Measurements from ENCODE around the gene CCDC127. TPM values are rescaled to one million over a fixed set of nuclear protein-coding genes. Genes with fewer than 3 reads are reported as not detected.

The CCDC127 gene
- total RNA-seq, 4 donors from 2014 or later: 1.2 to 4.9 (median 4.8) TPM

DNA sequence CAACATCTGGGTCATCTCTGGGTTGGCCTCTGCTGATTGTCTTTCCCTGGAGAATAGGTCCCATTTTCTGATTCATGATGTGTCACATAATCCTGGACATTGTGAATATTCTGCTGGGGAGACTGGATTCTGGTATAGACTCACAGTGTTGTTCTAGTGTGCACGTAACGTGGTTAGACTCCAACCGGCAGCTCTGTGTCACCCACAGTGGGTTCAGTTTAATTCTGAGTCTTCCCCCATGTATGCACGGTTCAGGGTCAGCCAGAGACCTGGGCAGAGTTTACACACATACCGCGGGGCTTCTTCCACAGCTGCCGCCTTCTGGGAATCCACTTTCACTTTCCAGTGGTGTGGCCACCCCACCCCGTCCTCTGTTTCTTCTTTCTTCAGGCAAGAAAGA, 64.7 kb downstream of the CCDC127 start:
- in situ Hi-C loops (cut with MboI; ENCODE audit: low pct_ligation_motif_present in 1 of 4, low pct_unique_long_range_greater_than_20kb in 1 of 4, low sequenced_read_pairs in 3 of 4): no loop called here
- no peak for DNase-seq
- no peak overlapping the region for H3K27ac ChIP-seq

DNA sequence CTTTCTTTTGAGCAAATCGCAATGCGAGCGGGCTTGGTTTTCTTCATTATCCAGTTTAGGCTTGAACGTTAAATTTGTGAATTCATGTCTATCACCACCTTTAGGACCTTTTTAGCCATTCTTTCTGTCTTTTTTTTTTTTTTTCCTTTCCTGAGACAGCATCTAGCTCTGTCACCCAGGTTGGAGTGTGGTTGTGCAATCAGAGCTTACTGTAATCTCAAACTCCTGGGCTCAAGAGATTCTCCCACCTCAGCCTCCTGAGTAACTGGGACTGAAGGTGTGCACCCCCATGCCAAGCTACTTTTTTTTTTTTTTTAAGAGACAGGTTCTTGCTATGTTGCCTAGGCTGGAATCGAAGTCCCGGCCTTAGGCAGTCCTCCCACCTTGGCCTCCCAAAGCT, 65.9 kb downstream of the CCDC127 start:
- in situ Hi-C loops (cut with MboI; ENCODE audit: low pct_ligation_motif_present in 1 of 4, low pct_unique_long_range_greater_than_20kb in 1 of 4, low sequenced_read_pairs in 3 of 4) (no loop called here), intact Hi-C loops (cut with DNase I; ENCODE audit: low total_unique reads) (no loop called here)
- H3K4me1 ChIP-seq: no peaks in the 10 kb centered on the region
- DNase-seq: no peak
- H3K9me3 ChIP-seq: peaks cover 14 to 16% of the 10 kb centered on the region in 2 donors
- no peak overlapping the region for H3K27ac ChIP-seq
- no peaks in the 10 kb centered on the region for H3K27me3 ChIP-seq
- H3K36me3 ChIP-seq: no peaks in the 10 kb centered on the region
- WGBS, 2 donors (ENCODE audit: low coverage in 1 of 2): 88 to 93% methylated on average over 6 of the region's 6 CpGs
- TF ChIP-seq EP300 (IDR thresholded peaks at IDR 0.05; ENCODE audit: low read depth) (no peak), POLR2A (IDR thresholded peaks at IDR 0.05) (no peak), POLR2AphosphoS5 (IDR thresholded peaks at IDR 0.05) (no peak)
- TF ChIP-seq, protein P1, sequence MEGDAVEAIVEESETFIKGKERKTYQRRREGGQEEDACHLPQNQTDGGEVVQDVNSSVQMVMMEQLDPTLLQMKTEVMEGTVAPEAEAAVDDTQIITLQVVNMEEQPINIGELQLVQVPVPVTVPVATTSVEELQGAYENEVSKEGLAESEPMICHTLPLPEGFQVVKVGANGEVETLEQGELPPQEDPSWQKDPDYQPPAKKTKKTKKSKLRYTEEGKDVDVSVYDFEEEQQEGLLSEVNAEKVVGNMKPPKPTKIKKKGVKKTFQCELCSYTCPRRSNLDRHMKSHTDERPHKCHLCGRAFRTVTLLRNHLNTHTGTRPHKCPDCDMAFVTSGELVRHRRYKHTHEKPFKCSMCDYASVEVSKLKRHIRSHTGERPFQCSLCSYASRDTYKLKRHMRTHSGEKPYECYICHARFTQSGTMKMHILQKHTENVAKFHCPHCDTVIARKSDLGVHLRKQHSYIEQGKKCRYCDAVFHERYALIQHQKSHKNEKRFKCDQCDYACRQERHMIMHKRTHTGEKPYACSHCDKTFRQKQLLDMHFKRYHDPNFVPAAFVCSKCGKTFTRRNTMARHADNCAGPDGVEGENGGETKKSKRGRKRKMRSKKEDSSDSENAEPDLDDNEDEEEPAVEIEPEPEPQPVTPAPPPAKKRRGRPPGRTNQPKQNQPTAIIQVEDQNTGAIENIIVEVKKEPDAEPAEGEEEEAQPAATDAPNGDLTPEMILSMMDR (IDR thresholded peaks at IDR 0.05): no peak
- no peak overlapping the region for H3K4me3 ChIP-seq

More for the DNA sequence above, 64.7 kb downstream of the CCDC127 start:
- no peak for TF ChIP-seq POLR2A (IDR thresholded peaks at IDR 0.05)
- no peak for TF ChIP-seq POLR2AphosphoS5 (IDR thresholded peaks at IDR 0.05)
- TF ChIP-seq, protein P1 (IDR thresholded peaks at IDR 0.05): no peak
- TF ChIP-seq EP300 (IDR thresholded peaks at IDR 0.05; ENCODE audit: low read depth): no peak
- 45 to 73% methylated on average over 5 to 8 of the region's 8 CpGs for WGBS, 2 donors (ENCODE audit: low coverage in 1 of 2)
- Histone ChIP-seq H3K27me3 (no peaks in the 10 kb centered on the region), H3K4me1 (no peaks in the 10 kb centered on the region), H3K9me3 (peaks cover 4 to 5% of the 10 kb centered on the region in 2 donors), H3K36me3 (no peaks in the 10 kb centered on the region), H3K4me3 (no peak overlapping the region)
- intact Hi-C loops (cut with DNase I; ENCODE audit: low total_unique reads): no loop called here

DNA sequence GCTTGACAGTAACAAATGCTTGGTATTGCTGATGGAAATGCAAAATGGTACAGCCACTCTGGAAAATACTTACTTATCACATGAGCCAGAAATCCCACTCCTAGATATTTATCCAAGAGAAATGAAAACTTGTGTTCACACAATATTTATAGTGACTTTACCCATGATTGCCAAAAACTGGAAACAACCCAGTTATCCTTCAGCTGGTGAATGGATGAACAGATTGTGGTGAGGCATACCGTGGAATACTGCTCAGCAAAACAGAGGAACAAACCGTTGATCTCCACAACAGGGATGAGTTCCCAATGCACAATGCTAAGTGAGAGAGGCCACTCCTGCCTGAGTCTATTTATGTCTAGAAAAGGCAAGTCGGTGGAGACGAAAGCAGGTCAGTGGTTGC, 67.2 kb downstream of the CCDC127 start:
- in situ Hi-C loops (cut with MboI; ENCODE audit: low pct_ligation_motif_present in 1 of 4, low pct_unique_long_range_greater_than_20kb in 1 of 4, low sequenced_read_pairs in 3 of 4) (no loop called here), intact Hi-C loops (cut with DNase I; ENCODE audit: low total_unique reads) (no loop called here)

DNA sequence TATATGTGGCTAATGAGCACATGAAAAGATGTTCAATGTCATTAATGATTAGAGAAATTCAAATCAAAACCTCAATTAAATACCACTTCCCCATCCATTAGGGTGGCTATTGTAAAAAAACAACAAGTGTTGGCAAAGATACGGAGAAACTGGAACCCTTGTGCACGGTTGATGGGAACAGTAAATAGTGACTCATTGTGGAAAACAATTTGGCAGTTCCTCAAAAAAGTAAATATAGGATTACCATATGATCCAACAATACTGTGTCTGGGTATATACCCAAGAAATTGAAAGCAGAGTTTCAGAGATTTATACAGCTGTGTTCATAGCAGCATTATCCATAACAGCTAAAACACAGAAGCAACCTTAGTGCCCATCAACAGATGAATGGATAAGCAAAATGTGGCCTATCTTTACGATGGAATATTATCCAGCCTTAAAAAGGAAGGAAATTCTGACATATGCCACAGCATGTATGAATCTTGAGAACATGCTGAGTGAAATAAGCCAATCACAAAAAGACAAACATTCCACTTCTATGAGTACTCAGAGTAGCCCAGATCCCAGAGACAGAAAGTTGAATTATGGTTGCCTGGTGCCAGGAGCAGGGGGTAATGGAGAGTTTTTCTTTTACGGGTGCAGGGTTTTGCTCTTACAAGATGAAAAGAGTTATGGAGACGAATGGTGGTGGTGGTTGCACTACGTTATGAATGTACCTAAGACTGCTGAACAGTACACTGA, 68.0 kb downstream of the CCDC127 start:
- Histone ChIP-seq H3K27ac (no peak overlapping the region), H3K9me3 (peaks cover 17% of the 10 kb centered on the region in 2 donors), H3K36me3 (no peaks in the 10 kb centered on the region), H3K4me3 (no peak overlapping the region), H3K4me1 (no peaks in the 10 kb centered on the region), H3K27me3 (no peaks in the 10 kb centered on the region)
- 60 to 71% methylated on average over 6 of the region's 6 CpGs for WGBS, 2 donors (ENCODE audit: low coverage in 1 of 2)
- TF ChIP-seq, protein P1 (IDR thresholded peaks at IDR 0.05): no peak
- TF ChIP-seq EP300 (IDR thresholded peaks at IDR 0.05; ENCODE audit: low read depth) (no peak), POLR2AphosphoS5 (IDR thresholded peaks at IDR 0.05) (no peak), POLR2A (IDR thresholded peaks at IDR 0.05) (no peak)
- intact Hi-C loops (cut with DNase I; ENCODE audit: low total_unique reads) (no loop called here), in situ Hi-C loops (cut with MboI; ENCODE audit: low pct_ligation_motif_present in 1 of 4, low pct_unique_long_range_greater_than_20kb in 1 of 4, low sequenced_read_pairs in 3 of 4) (no loop called here)
- no peak for DNase-seq

More for the DNA sequence above, 67.2 kb downstream of the CCDC127 start:
- no peak overlapping the region for H3K4me3 ChIP-seq
- 79 to 87% methylated on average over 3 to 4 of the region's 4 CpGs for WGBS, 2 donors (ENCODE audit: low coverage in 1 of 2)
- peaks cover 17% of the 10 kb centered on the region in 2 donors for H3K9me3 ChIP-seq
- no peak overlapping the region for H3K27ac ChIP-seq
- H3K36me3 ChIP-seq: no peaks in the 10 kb centered on the region
- H3K27me3 ChIP-seq: no peaks in the 10 kb centered on the region
- TF ChIP-seq, protein P1 (IDR thresholded peaks at IDR 0.05): no peak
- no peak for TF ChIP-seq EP300 (IDR thresholded peaks at IDR 0.05; ENCODE audit: low read depth)
- no peak for TF ChIP-seq POLR2AphosphoS5 (IDR thresholded peaks at IDR 0.05)
- no peak for TF ChIP-seq POLR2A (IDR thresholded peaks at IDR 0.05)
- no peaks in the 10 kb centered on the region for H3K4me1 ChIP-seq
- DNase-seq: no peak
